ENCODE data around the gene MDFIC2.

Gene MDFIC2

GRCh38 chr3:70179111-70179510 is 133.3 kb downstream of the MDFIC2 start:
- DNase-seq (ENCODE audit: low read depth) = no peak

GRCh38 chr3:70177881-70178645 is 134.4 kb downstream of the MDFIC2 start:
- no peak for DNase-seq (ENCODE audit: low read depth)

GRCh38 chr3:70176224-70176623 is 136.2 kb downstream of the MDFIC2 start:
- DNase-seq (ENCODE audit: low read depth) = no peak

GRCh38 chr3:70156808-70157207 is 155.6 kb downstream of the MDFIC2 start:
- no peak for DNase-seq (ENCODE audit: low read depth)

- no peak for DNase-seq (ENCODE audit: low read depth)
Measured at GRCh38 chr3:70150599-70150998, 161.8 kb downstream of the MDFIC2 start.

- DNase-seq (ENCODE audit: low read depth) = no peak
Measured at GRCh38 chr3:70149714-70150400, 162.6 kb downstream of the MDFIC2 start.

Data from ELR (cell line).